ENCODE results near the gene IYD. TPM values are rescaled to one million over a fixed set of nuclear protein-coding genes. Genes with fewer than 3 reads are reported as not detected.
A peak's percentile ranks its signal among the peaks of the same experiment; 100 is the strongest.

The IYD gene
- total and polyA plus RNA-seq, 9 of the 15 experiments (the other 6 are each of a cell fraction or from before 2014, with no cell fraction given) = not detected

DNA sequence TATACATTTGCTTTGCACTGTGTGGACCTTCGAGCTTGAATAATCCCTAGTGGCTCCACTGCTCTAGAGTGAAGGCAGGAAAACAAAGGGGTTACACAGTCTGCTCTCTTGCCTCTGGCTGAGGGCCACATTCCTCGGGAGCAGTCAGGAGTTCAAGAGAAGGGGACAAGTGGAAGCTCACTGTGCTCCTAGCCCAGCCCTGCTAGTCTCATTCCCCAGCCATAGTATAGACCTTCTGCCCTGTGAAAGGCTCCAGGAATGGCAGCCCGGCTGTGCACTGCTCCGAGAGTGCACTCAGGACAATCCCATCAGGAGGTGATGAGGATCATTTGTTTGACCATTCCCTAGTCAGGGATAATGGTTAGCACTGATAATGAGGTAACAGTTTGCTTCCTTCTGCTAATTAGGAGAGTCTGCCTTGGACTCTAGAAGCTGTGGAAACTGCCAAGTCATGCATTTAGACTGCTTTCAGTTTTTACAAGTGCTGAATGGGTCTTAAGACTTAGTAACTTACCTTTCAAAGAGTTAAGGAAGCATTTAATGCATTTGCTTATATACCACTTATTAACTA lies 8.5 kb downstream of the IYD start (continued):
- TF ChIP-seq ZNF354B (CRISPR knock-in tag; IDR thresholded peaks at IDR 0.05) (no peak), ZC3H8 (IDR thresholded peaks at IDR 0.05) (no peak), ZNF347 (CRISPR knock-in tag; IDR thresholded peaks at IDR 0.05; ENCODE audit: low read depth) (no peak), EHMT2 (IDR thresholded peaks at IDR 0.05) (no peak), MAFK (IDR thresholded peaks at IDR 0.05; ENCODE audit: low read length) (peak; percentile 90), EP300 (IDR thresholded peaks at IDR 0.05; ENCODE audit: low read length) (peak; percentile 22; the same call in 1 of the 2 replicates), TAF9B (IDR thresholded peaks at IDR 0.05; ENCODE audit: partially characterized antibody) (no peak), ZNF766 (CRISPR knock-in tag; conservative IDR thresholded peaks at IDR 0.05) (no peak)
- TF ChIP-seq, protein P1, sequence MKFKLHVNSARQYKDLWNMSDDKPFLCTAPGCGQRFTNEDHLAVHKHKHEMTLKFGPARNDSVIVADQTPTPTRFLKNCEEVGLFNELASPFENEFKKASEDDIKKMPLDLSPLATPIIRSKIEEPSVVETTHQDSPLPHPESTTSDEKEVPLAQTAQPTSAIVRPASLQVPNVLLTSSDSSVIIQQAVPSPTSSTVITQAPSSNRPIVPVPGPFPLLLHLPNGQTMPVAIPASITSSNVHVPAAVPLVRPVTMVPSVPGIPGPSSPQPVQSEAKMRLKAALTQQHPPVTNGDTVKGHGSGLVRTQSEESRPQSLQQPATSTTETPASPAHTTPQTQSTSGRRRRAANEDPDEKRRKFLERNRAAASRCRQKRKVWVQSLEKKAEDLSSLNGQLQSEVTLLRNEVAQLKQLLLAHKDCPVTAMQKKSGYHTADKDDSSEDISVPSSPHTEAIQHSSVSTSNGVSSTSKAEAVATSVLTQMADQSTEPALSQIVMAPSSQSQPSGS (CRISPR knock-in tag; IDR thresholded peaks at IDR 0.05) = no peak
- TF ChIP-seq, protein P2, sequence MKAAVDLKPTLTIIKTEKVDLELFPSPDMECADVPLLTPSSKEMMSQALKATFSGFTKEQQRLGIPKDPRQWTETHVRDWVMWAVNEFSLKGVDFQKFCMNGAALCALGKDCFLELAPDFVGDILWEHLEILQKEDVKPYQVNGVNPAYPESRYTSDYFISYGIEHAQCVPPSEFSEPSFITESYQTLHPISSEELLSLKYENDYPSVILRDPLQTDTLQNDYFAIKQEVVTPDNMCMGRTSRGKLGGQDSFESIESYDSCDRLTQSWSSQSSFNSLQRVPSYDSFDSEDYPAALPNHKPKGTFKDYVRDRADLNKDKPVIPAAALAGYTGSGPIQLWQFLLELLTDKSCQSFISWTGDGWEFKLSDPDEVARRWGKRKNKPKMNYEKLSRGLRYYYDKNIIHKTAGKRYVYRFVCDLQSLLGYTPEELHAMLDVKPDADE (conservative IDR thresholded peaks at IDR 0.05; ENCODE audit: control insufficient read depth, low read depth, low read length) = no peak
- TF ChIP-seq, protein P3, sequence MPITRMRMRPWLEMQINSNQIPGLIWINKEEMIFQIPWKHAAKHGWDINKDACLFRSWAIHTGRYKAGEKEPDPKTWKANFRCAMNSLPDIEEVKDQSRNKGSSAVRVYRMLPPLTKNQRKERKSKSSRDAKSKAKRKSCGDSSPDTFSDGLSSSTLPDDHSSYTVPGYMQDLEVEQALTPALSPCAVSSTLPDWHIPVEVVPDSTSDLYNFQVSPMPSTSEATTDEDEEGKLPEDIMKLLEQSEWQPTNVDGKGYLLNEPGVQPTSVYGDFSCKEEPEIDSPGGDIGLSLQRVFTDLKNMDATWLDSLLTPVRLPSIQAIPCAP (CRISPR knock-in tag; IDR thresholded peaks at IDR 0.05; ENCODE audit: borderline replicate concordance) = no peak
- TF ChIP-seq, protein P4, sequence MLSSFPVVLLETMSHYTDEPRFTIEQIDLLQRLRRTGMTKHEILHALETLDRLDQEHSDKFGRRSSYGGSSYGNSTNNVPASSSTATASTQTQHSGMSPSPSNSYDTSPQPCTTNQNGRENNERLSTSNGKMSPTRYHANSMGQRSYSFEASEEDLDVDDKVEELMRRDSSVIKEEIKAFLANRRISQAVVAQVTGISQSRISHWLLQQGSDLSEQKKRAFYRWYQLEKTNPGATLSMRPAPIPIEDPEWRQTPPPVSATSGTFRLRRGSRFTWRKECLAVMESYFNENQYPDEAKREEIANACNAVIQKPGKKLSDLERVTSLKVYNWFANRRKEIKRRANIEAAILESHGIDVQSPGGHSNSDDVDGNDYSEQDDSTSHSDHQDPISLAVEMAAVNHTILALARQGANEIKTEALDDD (IDR thresholded peaks at IDR 0.05) = peak; percentile 61; the same call in 1 of the 2 replicates

All from K562 (cell line).